Stimulated activated naive CD8-positive, alpha-beta T cell treated with anti-CD3 and anti-CD28 coated beads, Interleukin-15, amount 100 ng/mL, for 72 hours (primary cell): ENCODE results near the gene VWC2.

Experiments
- ATAC-seq: fragments of 150-1000 bp; cut with Tn5 transposase; 2 replicates; pipeline ENCODE4 v1.10.0; 2021; ENCODE audit warnings: mild to moderate bottlenecking, moderate library complexity
- DNase-seq, 2 donors: peaks; one replicate each; pipeline ENCODE4 v3.0.0; 2021 to 2022
- H3K27ac Mint-ChIP-seq, 2 donors: one replicate each; pipeline ENCODE4 v1.8.0; 2022; ENCODE audit warnings: mild to moderate bottlenecking in 2 of 2, mixed read lengths in 2 of 2, moderate library complexity in 2 of 2
- H3K27me3 Mint-ChIP-seq: one replicate; pipeline ENCODE4 v1.8.0; 2022; ENCODE audit warnings: mixed read lengths
- H3K4me1 Mint-ChIP-seq: one replicate; pipeline ENCODE4 v1.8.0; 2022; ENCODE audit warnings: mild to moderate bottlenecking, mixed read lengths
- H3K4me3 Mint-ChIP-seq, 2 donors: one replicate each; pipeline ENCODE4 v1.8.0; 2022; ENCODE audit warnings: mild to moderate bottlenecking in 2 of 2, mixed read lengths in 2 of 2, moderate library complexity in 1 of 2
- H3K9me3 Mint-ChIP-seq, 2 donors: one replicate each; pipeline ENCODE4 v1.8.0; 2022; ENCODE audit warnings: mixed read lengths in 2 of 2

Gene VWC2

DNA sequence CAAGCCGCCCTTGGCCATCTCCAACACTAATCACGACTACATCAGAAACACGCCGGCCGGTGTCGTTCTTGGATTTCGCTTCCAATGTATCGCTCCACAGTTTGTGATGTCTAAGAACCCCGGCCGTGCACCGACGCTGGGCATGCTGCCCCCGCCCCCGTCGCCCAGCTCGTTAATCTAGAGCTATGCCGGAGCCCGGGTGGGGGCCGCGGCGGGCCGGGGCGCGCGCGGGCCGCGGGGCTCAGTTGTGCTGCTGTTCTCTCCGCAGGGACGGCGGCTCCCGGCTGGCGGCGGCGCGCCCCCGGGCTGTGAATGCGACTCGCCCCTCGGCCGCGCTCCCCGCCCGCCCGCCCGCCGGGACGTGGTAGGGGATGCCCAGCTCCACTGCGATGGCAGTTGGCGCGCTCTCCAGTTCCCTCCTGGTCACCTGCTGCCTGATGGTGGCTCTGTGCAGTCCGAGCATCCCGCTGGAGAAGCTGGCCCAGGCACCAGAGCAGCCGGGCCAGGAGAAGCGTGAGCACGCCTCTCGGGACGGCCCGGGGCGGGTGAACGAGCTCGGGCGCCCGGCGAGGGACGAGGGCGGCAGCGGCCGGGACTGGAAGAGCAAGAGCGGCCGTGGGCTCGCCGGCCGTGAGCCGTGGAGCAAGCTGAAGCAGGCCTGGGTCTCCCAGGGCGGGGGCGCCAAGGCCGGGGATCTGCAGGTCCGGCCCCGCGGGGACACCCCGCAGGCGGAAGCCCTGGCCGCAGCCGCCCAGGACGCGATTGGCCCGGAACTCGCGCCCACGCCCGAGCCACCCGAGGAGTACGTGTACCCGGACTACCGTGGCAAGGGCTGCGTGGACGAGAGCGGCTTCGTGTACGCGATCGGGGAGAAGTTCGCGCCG lies 1.9 kb downstream of the VWC2 start:
- H3K27ac Mint-ChIP-seq: no peak overlapping the region
- H3K27me3 Mint-ChIP-seq: peaks cover 99% of the 10 kb centered on the region
- ATAC-seq (peak; percentile 28), DNase-seq (no peak)
- peaks cover 24% of the 10 kb centered on the region for H3K4me1 Mint-ChIP-seq
- H3K9me3 Mint-ChIP-seq: no peaks in the 10 kb centered on the region
- H3K4me3 Mint-ChIP-seq: peak overlapping the region in 1 of 2 donors; percentile 44

DNA sequence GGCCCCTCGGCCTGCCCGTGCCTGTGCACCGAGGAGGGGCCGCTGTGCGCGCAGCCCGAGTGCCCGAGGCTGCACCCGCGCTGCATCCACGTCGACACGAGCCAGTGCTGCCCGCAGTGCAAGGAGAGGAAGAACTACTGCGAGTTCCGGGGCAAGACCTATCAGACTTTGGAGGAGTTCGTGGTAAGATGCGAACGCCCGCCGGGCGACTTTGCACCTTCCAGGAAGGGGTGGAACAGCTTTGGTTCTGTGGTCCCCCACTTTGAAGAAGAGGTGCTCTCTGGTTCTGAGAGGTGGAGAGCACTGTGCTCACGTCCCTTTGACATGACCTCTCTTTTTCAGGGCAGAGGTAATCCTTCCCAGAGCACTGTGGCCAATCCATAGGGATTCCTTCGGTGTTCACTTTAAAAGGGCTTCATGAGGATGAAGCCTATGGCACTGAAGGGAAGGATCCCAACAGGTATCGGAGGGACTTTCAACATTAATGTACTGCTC lies 2.6 kb downstream of the VWC2 start:
- ATAC-seq: no peak

DNA sequence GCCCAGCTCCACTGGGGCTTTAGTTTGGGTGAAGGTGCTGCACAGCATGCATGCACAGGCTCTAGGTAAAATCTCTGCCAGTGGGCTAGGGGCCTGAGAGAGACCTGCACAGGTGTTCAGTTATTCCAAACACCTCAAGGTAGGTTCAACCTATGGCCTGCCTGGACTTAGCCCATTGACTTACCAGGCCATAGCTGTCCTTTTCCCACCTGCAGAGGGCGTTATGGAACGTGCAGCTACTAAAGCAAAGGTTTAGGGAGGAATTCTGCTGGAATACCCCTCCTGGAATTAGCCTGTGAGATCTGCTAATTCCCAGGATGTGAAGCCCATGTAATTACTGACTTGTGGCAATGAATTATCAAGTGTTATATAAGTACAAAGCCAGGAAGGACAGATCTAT lies 3.6 kb downstream of the VWC2 start:
- no peak overlapping the region for H3K4me3 Mint-ChIP-seq
- H3K27me3 Mint-ChIP-seq: peaks cover 83% of the 10 kb centered on the region

More for the DNA sequence above, 2.6 kb downstream of the VWC2 start:
- H3K27ac Mint-ChIP-seq: no peak overlapping the region
- H3K27me3 Mint-ChIP-seq: peaks cover 93% of the 10 kb centered on the region
- H3K4me3 Mint-ChIP-seq: no peak overlapping the region
- peaks cover 24% of the 10 kb centered on the region for H3K4me1 Mint-ChIP-seq
- DNase-seq: no peak
- no peaks in the 10 kb centered on the region for H3K9me3 Mint-ChIP-seq

DNA sequence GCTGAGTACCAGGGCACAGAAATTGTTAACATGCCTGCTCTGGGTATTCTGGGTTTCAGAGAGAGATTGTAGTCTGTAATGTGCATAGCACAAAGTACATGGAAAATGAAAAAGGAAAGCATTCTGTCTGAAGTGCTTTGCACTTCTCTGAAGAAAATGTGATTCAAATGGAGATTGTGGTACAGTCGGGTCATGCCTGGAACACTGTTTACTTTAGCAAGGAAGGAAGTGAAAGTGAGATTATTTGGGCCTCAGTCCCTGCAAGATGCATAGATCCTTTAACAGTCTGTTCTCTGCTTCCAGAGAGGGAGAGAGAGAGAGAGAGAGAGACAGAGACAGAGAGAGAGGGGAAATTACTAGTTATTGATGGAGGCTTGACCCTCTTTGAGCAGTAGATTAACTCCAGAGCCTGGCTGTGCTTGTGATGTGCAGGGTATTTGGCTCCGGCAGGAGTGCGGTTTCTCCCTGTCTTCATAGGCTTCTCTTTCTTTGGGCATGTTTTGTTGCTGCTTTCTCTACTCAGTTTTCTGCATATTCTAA lies 5.4 kb downstream of the VWC2 start:
- no peak overlapping the region for H3K4me3 Mint-ChIP-seq
- H3K27me3 Mint-ChIP-seq: peaks cover 65% of the 10 kb centered on the region
- H3K9me3 Mint-ChIP-seq: no peaks in the 10 kb centered on the region
- no peak overlapping the region for H3K27ac Mint-ChIP-seq
- ATAC-seq: no peak
- no peak for DNase-seq
- H3K4me1 Mint-ChIP-seq: peaks cover 15% of the 10 kb centered on the region

More for the DNA sequence above, 3.6 kb downstream of the VWC2 start:
- H3K9me3 Mint-ChIP-seq: no peaks in the 10 kb centered on the region
- no peak overlapping the region for H3K27ac Mint-ChIP-seq
- ATAC-seq (no peak), DNase-seq (no peak)
- H3K4me1 Mint-ChIP-seq: peaks cover 24% of the 10 kb centered on the region

DNA sequence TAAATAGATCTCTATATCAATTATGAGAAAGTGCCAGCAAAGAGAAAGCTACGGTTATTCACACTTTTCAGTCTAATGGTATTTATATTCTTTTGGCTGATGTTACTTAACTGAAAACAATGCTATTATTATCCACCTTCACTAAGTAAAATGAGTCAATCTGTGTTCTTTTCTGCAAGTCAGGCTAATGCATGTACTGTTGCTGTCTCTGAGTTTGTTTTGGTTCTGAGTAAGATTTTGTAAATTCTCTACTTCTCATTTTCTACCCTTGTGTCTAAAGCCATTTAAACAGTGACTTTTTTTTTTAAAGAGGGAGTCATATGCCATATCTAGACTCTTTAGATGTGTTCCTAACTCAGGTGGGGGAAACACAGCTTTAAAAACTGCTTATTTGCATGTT lies 7.5 kb downstream of the VWC2 start:
- H3K9me3 Mint-ChIP-seq: no peaks in the 10 kb centered on the region
- H3K4me3 Mint-ChIP-seq: no peak overlapping the region
- no peak for ATAC-seq
- H3K4me1 Mint-ChIP-seq: peaks cover under 1% of the 10 kb centered on the region
- peaks cover 43% of the 10 kb centered on the region for H3K27me3 Mint-ChIP-seq
- H3K27ac Mint-ChIP-seq: no peak overlapping the region
- no peak for DNase-seq

DNA sequence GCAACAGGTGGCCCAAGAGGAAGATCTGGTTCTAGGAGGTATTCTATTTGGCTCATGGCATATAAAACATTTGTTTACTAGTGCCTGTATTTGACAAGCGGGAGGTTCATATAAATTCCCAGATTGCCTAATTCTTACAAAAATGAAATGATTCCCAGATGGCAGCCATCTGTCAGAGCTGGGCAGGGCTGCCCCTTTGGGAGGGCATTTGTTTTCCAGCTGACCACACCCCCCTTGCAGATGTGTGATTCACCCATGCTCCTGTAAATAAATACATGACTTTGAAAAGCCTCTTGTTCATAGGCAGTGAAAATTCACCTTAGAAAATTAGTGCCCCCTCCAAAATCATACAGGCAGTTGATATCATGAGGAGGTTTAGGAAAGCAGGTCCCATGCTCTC lies 8.6 kb downstream of the VWC2 start:
- DNase-seq: no peak
- H3K9me3 Mint-ChIP-seq: no peaks in the 10 kb centered on the region
- H3K4me3 Mint-ChIP-seq: no peak overlapping the region
- no peak overlapping the region for H3K27ac Mint-ChIP-seq
- H3K4me1 Mint-ChIP-seq: no peaks in the 10 kb centered on the region
- H3K27me3 Mint-ChIP-seq: peaks cover 33% of the 10 kb centered on the region
- no peak for ATAC-seq

DNA sequence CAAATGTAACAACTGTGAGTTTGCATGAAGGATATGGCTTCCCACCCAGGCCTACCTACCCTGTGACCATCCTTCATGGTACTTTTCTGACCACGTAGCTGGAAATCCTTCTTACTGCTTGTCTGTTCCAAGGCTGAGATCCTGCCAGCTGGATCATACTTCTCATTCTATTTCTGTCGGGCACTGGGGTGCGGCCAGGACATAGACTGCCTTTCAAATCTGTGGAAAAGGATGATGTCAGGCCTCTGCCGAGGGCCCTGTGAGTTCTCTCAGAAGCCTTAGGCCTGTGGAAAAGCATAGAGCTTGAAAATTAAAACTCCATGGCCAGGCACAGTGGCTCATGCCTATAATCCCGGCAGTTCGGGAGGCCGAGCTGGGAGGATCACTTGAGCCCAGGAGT lies 10.0 kb downstream of the VWC2 start:
- DNase-seq (no peak), ATAC-seq (no peak)
- Mint-ChIP-seq H3K4me3 (no peak overlapping the region), H3K9me3 (peaks cover 5% of the 10 kb centered on the region in 2 donors), H3K27me3 (peaks cover 19% of the 10 kb centered on the region), H3K4me1 (no peaks in the 10 kb centered on the region), H3K27ac (no peak overlapping the region)

DNA sequence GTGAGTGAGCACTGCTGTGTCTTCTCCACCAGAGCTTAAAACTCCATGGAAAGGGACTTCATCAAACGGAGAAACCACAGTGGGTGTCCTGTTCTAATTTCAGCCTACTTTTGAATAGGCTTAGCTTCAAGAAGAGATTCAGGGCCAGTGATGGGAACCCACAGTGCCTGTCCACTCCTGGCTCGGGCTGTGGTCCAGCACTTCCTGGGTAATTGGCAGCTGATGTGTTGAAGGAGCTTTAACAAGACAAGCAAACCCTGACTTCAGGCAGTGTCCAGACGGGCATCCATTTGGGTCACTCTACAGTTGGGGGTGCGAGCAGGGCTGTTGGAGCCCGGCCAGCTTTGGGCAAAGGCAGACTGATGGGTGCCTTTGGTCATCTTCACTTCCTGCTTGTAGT lies 14.5 kb downstream of the VWC2 start:
- peaks cover 14% of the 10 kb centered on the region in 2 donors for H3K9me3 Mint-ChIP-seq
- DNase-seq (no peak), ATAC-seq (no peak)
- H3K4me3 Mint-ChIP-seq: no peak overlapping the region
- H3K27ac Mint-ChIP-seq: no peak overlapping the region
- H3K27me3 Mint-ChIP-seq: no peaks in the 10 kb centered on the region
- no peaks in the 10 kb centered on the region for H3K4me1 Mint-ChIP-seq

DNA sequence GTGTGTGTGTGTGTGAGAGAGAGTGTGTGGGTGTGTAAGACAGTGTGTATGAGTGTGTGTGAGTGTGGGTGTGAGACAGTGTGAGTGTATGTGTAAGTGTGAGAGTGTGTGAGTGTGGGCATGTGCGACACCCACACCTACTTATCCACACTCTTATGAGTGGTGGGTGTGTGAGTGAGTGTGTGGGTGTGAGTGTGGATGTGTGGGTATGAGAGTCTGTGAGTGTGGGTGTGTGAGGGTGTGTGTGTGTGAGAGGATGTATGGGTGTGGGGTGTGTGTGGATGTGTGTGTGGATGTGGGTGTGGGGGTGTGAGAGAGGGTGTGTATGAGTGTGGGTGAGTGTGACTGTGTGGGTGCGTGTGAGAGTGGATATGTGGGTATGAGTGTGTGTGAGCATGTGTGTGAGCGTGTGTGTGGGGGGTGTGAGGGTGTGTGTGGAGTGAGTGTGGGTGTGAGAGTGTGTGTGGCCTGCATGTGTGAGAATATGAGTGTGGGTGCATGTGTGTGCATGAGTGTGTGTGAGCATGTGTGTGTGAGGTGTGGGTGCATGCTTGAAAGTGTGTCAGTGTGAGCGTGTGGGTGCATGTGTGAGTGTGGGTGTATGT lies 15.1 kb downstream of the VWC2 start:
- no peak overlapping the region for H3K27ac Mint-ChIP-seq
- H3K4me1 Mint-ChIP-seq: no peaks in the 10 kb centered on the region
- no peaks in the 10 kb centered on the region for H3K27me3 Mint-ChIP-seq
- no peak overlapping the region for H3K4me3 Mint-ChIP-seq
- DNase-seq: no peak
- ATAC-seq: peak; percentile 21
- H3K9me3 Mint-ChIP-seq: peaks cover 14% of the 10 kb centered on the region in 2 donors

DNA sequence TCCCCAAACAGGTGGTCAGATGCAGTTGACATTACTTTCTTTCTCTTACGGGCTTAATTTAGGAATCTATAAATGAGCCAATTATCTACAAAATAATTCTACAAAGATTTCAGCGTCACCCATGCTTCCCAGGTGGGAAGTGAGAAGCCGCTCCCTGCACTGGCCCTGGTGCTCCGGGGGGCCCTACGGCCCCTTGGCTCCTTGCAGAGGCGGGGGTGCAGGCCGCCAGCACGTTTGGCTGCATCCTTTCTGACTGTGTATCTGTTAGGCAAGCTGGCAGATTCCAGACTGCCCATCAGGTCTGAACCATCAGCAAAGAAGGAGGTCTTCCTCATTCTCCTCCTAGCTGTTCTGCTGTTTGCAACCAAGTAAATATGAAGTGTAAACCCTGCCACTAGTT lies 16.3 kb downstream of the VWC2 start:
- Mint-ChIP-seq H3K27me3 (peaks cover 2% of the 10 kb centered on the region), H3K27ac (no peak overlapping the region)

DNA sequence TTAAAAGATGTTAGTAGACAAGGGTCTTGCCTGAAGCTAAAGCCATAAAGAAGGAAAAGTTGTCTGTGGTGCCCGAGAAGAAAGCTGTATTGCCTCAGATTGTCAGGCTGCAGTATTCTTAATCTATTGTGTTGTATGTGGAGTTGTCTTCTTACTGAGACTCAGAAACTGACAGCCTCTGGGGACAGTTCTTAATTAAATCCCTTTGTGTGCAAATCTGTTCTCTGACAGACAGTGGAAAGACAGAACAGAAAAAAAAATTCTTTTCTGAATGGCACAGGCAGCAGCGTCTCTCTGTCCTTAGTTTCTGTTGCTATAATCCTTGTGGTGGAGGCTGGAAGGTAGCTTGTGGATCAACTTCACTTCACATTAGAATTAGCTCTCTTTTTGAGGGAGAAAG lies 16.8 kb downstream of the VWC2 start:
- Mint-ChIP-seq H3K4me3 (no peak overlapping the region), H3K27ac (no peak overlapping the region), H3K27me3 (peaks cover 6% of the 10 kb centered on the region), H3K4me1 (no peaks in the 10 kb centered on the region), H3K9me3 (peaks cover 14% of the 10 kb centered on the region in 2 donors)
- DNase-seq: no peak
- ATAC-seq: no peak

More for the DNA sequence above, 16.3 kb downstream of the VWC2 start:
- no peak for ATAC-seq
- DNase-seq: no peak
- Mint-ChIP-seq H3K4me3 (no peak overlapping the region), H3K9me3 (peaks cover 14% of the 10 kb centered on the region in 2 donors), H3K4me1 (no peaks in the 10 kb centered on the region)

DNA sequence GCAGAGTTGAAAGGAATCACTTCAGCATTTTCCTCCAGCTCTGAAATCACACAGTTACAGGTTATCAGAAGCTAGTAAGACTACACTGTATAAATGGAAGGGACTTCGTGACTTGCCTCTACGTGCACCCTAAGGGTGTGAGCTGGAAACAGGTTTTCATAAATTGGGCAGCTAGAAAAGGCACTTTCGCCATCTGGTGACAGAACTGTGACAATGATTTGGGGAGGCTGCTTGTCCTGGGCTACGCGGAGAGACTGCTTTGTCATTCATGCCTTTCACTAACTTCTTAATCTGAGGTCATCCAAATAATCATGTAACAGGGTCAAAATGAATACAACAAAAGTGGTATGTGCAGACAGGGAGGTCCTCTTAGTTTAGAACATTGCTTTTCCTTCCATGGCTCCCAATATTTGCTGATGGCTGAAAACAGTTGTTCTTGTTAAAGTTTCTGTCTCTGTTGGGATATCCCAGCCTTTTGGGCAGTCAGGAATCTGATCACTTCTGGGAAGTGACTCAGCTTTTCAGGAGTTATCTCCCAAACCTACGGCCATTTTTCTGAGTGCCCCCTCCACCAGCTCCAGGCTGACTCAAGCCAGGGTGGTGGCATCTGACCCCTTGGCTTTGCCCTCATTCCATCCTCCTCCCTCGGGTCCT lies 17.8 kb downstream of the VWC2 start:
- DNase-seq: no peak
- H3K4me3 Mint-ChIP-seq: no peak overlapping the region
- H3K27me3 Mint-ChIP-seq: peaks cover 6% of the 10 kb centered on the region
- no peak overlapping the region for H3K27ac Mint-ChIP-seq
- peak; percentile 36 for ATAC-seq
- peaks cover 14% of the 10 kb centered on the region in 2 donors for H3K9me3 Mint-ChIP-seq
- no peaks in the 10 kb centered on the region for H3K4me1 Mint-ChIP-seq

DNA sequence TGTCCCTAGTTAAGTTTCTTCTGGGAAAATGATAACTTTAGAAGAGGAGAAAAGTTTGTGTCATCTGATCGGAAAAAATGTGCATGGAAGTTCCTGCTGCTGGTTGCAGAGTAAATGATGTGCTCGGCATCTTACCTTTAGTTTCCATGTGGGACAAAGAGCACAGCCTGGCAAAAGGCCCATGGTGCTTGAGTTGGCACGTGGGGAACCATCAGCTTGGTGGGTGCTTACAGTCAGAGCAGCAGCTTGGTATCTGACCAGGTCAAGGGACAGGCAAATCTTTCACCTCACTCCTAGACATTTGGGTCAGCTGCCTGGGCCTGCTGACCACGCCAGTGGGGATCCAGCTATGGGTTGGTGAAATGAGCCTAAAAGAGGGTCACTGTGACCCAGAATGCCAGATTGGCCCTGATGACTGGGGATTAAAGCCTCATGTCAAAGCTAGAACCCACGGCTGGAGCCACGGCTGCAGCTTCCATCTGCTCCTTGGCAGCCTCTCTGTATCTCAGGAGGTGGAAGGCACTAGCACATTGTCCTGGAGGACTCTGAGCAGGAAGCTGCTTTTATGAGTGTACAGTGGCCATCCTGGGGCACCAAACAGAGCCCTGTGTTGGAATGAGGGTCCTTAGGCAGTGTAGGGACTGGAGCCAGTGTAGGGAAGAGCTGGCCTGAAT lies 24.7 kb downstream of the VWC2 start:
- Mint-ChIP-seq H3K4me3 (no peak overlapping the region), H3K9me3 (no peaks in the 10 kb centered on the region), H3K27ac (no peak overlapping the region), H3K4me1 (no peaks in the 10 kb centered on the region), H3K27me3 (peaks cover 6% of the 10 kb centered on the region)
- DNase-seq (no peak), ATAC-seq (peak; percentile 4)

DNA sequence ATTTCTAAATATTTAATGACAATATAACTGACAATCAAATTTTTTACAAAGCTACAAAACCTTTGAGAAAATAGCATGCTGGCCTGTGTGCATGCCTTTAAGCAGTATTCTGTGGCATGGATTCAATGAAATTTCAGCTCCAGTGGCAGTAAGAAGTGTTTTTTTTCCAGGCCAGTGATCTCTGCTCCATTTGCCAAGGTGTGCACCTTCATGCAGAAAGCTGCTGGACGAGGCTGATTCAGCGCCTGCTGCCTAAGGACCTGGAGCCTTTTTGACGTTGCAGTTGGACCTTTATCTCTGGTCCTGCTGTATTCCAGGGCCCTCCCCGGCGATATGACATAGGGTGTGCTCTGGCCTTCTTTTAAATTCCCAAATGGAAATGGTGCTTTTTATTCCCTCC lies 26.6 kb downstream of the VWC2 start:
- Mint-ChIP-seq H3K27me3 (peaks cover 8% of the 10 kb centered on the region), H3K4me3 (no peak overlapping the region), H3K4me1 (no peaks in the 10 kb centered on the region), H3K9me3 (no peaks in the 10 kb centered on the region), H3K27ac (no peak overlapping the region)
- DNase-seq: no peak
- ATAC-seq: no peak

DNA sequence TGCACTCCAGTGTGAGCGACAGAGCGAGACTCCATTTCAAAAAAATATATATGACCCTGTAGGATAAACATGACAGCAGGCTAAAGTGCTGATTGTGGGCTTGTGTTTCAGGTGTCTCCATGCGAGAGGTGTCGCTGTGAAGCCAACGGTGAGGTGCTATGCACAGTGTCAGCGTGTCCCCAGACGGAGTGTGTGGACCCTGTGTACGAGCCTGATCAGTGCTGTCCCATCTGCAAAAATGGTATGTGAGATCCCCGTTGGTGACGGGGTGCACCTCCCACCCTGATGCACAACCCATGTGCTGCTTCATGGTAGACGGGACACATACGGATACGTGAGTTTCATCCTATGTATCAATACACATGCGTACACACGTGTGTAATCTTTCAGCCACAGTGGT lies 29.2 kb downstream of the VWC2 start:
- Mint-ChIP-seq H3K4me3 (no peak overlapping the region), H3K27ac (no peak overlapping the region), H3K9me3 (no peaks in the 10 kb centered on the region), H3K27me3 (peaks cover 7% of the 10 kb centered on the region), H3K4me1 (no peaks in the 10 kb centered on the region)
- ATAC-seq: no peak
- DNase-seq: no peak
